HG03521 (cell line): ENCODE results near the gene PCDH8.

Source experiments
- ATAC-seq: cut with Tn5 transposase; IDR thresholded peaks from one replicate; pipeline ENCODE4 v1.9.1; 2021; ENCODE audit warnings: mild to moderate bottlenecking, moderate library complexity; ENCODE audit not compliant: unreplicated experiment

PCDH8 gene, protein sequence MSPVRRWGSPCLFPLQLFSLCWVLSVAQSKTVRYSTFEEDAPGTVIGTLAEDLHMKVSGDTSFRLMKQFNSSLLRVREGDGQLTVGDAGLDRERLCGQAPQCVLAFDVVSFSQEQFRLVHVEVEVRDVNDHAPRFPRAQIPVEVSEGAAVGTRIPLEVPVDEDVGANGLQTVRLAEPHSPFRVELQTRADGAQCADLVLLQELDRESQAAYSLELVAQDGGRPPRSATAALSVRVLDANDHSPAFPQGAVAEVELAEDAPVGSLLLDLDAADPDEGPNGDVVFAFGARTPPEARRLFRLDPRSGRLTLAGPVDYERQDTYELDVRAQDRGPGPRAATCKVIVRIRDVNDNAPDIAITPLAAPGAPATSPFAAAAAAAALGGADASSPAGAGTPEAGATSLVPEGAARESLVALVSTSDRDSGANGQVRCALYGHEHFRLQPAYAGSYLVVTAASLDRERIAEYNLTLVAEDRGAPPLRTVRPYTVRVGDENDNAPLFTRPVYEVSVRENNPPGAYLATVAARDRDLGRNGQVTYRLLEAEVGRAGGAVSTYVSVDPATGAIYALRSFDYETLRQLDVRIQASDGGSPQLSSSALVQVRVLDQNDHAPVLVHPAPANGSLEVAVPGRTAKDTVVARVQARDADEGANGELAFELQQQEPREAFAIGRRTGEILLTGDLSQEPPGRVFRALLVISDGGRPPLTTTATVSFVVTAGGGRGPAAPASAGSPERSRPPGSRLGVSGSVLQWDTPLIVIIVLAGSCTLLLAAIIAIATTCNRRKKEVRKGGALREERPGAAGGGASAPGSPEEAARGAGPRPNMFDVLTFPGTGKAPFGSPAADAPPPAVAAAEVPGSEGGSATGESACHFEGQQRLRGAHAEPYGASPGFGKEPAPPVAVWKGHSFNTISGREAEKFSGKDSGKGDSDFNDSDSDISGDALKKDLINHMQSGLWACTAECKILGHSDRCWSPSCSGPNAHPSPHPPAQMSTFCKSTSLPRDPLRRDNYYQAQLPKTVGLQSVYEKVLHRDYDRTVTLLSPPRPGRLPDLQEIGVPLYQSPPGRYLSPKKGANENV

DNA sequence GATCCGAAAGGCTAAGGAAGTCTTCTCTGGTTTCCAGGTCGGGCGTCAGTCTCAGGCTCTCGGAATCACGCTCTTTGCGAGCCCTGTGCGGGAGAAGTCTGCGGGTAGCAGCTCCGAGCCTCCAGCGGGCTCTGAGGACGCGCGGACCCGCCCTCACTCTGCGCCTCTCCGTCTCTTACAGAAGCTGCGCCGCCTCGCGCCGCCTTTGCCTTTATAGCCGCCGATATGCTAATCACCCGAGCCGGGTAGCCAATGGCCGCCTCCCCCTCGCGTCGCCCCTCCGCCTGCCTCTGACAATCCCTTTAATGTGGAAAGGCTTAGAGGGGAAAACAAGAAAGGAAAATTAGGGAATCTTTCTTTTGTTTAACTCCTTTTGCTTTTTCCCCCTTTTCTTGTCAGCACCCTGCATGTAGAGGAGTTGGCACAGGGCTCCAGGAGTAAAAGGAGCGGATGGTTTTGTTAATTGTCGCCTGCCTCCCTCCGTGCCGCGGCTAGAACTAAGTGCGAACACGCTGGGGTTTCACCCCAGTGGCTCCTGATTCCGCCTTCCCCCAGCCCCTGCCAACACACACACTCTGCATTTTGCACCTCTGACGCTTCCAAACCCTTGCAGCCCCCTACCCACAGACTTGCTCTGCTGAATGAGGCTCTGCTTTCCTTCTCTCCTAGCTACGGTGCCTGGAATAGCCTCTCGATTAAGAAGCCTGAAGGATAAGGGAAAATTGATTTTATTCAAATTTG lies at the start of gene PCDH8:
Gene PCDH8, minus strand, starts transcription at position 186 of the 741 bp plus-strand sequence. CDS start 204 bp downstream, outside the sequence.
- no peak for ATAC-seq

DNA sequence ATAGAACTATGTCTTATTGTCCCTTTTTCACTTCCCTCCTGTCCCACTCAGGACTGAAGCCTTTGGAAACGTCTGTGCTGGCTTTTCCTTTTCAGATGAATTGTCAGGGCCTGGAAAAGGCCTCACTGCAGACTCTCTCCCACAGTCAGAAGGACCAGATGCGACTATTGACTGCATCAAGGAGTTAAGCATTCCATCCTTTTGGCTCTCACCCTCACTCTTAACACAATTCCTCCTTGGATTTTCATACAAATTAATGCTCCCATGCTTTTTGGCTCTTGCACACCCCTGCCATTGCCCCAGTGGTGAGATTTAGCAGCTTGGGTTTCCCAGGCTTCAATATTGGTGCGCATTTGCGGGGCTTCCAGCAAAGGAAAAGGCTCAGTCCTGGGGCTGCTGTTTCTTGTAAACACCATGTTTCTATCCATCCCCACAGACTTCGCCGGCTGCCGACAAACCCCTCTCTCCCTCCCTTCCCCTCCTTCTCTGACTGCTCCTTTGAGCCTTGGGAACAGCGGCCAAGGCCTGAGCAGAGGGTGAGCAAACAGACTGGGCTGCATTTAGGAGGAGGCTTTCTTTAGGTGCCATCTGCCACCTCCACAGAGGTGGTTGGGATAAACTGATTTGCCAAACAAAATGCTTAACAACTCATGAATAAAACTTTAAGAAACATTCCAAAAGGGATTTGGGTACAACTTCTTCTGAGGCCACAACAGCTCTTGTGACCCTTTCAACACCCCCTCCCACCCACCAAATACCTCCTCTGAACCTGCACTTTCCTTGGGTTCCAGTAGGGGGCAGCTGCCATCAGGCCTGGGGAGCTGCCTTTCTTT lies 48.6 kb upstream of the PCDH8 start:
- ATAC-seq, result no peak

DNA sequence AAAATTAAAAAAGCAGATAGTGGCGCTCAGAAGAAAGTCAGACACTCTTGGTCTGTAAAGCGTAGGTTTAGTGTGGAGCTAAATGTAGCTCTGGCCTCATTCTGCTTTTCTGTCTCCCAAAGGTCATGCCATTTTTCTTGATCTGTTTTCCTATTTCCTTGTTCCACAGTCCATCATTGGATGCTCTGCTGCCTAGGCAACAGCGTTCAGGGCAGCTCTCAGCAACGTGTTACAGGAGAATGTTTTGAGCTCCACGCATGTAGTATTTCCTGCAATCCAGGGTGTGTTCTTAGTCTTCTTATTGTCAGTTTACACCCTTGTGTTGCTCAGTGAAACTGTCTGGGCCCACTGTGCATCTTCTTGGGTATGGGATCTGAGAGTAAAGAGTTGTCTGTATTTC lies 46.0 kb upstream of the PCDH8 start:
- no peak for ATAC-seq

DNA sequence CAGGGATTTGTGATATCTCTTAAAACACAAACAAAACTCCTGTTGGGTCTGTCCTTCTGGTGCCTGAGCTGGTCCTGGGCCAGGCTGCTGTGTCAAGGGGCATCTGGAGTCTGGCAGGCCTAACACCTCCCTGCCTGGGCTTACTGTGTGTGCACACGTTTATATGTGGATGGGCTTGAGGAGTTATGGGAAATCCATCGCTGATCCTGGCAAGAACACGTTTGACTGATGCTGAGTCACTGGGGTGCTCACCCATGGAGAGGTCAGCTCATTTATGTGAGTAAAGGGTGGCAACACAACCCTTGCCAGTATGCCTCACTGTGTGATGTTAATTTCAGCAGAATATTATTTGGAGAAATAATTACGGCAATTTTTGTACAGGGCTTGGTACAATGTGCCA lies 44.5 kb upstream of the PCDH8 start:
- no peak for ATAC-seq

DNA sequence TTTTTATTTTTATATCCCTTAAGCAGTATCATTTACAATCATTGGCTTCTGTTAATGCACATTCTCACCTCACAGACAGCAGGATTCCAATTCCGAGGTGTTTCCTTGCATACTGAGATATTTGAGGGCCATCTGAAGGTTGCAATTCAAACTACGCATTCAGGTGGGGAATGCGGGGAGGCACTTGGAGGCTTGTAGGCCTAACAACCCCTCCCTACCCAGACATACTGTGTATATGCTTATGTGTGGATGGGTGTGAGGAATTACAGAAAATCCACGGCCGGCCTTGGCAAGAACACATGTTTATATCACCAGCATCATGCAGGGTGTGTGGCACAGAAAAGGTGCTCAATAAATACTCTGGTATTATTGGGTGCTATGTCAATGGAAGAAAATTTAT lies 43.3 kb upstream of the PCDH8 start:
- no peak for ATAC-seq

DNA sequence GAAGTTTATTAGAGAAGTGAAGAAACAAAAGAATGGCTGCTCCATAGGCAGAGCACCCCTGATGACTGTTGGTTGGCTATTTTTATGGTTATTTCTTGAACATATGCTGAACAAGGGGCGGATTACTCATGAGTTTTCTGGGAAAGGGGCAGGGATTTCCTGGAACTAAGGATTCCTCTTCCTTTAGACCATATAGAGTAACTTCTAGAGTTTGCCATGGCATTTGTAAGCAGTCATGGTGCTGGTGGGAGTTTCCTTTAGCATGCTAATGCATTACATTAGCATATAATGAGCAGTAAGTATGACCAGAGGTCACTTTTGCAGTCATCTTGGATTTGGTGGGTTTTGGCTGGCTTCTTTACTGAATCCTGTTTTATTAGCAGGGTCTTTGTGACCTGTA lies 38.7 kb upstream of the PCDH8 start:
- no peak for ATAC-seq

DNA sequence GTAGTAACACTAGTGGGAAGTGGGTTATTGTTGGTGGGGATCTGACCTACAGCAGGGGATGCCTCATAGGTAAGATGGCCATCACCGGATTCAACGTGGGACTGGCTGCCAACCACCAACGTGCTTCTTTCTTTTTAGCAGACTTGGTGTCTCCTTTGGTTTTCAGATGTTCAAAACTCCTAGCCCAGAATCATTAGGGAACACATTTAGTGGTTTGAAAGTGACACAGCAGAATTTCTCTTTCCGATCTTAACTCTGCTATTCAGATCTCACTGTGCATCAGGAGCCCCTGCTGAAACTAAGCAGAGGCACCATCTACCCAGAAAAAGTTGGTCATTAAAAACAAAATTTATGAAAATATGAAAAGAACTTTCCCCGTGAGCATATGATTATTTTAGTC lies 36.7 kb upstream of the PCDH8 start:
- ATAC-seq, result no peak

DNA sequence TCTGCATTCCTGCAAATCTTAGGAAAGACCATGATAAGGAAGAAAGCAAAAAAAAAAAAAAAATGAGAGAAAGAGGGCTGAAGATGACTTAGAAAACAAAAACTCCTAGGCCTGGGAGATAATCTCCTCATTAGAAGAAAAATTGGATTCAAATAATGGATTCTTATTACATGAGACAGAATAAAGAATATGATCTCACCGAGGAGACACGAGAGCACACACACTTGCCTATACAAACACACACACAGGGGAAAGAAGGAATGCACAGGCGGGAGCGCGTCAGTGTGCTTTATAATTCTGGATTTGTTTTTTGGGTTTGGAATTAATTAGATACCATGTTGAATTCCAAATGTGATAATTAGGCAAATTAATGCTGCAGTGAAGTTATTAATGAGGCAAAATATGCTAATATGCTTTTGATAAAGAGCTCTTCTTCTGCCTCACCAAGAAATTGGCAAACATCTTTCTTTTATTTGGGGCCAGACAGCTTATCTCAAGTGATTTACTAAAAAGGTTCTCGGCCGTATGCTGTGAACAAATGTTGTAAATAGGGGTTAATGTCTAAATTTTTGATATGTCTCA lies 36.1 kb upstream of the PCDH8 start:
- ATAC-seq, result no peak

DNA sequence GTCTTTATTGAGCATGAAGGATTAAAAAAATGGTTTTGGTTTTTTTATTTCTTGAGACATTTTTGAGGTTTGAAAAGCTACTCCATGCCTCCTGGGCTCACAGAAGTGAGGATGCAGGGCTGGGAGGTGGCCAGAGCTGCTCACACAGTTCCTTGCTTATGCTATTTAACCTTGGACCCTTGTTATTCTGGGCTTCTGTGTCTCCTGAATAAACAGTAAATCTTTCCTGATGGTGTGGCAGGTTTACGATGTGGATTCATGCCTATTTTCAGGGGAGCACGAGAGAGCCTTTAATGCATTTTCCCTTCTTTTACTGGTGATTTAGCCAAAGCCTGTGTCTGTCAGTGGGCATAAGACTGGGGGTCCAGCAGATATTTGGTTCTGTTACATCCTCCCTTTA lies 34.3 kb upstream of the PCDH8 start:
- no peak for ATAC-seq

DNA sequence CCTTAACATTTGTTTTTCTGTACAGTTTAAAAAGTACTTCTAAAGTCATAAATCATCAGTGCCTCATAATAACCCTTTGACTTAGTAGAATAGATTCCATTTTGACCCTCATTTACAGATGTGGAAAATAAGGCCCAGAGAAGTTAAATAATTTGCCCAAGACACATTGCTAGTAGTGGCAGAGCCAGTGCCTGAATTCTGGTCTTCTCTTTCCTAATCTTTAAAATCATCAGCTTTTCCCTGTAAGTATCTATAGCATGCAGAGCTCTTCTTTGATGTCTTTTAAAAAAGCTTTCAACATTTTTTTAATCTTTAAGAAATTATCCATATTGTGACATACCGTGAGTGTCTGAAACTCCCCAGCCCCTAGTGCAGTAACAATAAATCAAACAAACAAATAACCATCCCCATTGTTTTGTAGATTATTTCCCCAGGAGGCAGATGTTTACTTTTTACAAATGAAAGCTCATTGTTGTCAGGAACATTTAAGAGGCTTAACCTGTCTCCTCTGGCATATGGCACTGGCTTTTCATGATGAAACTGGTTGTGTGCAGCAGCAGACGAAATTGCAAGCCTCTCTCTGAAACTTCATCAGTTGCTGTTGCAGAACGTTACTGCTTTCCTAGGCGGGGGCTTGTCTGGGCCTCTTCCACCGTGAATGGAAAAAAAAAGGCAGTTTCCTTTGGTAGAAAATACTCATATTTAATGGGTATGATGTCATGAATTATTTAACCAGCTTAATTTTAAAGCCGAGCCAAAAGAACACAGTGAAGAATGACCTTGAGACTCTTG lies 31.7 kb upstream of the PCDH8 start:
- no peak for ATAC-seq

DNA sequence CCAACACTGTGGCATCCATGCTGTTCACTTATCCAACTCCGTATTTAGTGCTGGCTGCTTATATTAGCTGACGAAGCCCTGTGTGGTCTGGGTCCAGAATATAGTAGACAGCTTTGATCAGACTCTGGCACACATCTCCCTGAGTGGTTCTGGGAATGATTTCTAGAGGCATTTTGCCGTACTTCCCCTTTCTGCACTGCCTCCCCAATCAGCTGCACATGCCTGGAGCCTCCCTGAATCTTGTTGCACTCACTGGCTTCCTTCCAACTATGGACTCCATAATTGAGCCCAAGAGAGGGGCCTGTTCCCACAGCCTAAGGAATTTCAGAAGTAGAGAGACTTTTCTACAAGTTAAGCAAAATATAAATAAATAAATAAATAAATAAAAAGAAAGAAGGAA lies 30.4 kb upstream of the PCDH8 start:
- ATAC-seq, result no peak

DNA sequence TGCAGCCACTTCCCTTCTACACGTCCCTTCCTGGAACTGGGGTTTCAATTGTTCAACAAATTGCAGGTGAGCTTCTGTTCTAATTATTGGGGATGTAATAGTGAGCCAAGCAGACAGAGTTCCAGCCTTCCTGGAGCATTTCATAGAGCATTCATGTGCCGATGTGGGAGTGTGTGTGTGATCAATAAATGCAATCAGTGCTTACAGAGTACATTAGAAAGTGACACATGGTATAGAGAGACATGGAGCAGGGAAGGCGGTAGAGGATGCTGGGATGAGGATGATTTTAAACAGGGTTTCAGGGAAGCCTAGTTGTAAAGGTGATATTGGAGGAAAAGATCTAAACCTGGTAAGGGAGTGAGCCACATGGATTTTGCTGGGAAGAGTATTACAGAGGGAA lies 21.7 kb upstream of the PCDH8 start:
- ATAC-seq, result no peak

DNA sequence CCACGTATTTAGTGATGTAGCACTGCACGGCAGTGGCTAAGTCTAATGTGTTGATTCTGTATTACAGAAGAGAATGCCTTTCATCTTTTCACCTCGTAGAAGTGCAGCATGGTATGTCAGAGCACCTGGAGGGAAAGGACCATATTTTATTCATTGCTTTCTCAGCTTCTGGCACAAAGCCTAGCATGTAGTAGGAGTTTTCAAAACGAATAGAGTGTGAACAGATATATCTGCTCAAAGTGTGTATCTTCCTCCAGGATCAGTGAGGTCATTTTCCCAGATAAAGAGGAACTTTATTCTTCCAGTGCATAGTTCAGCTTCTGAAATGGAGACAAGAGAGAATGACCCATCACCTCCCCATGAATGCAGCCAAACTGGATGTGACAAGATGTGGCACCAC lies 21.2 kb upstream of the PCDH8 start:
- no peak for ATAC-seq

DNA sequence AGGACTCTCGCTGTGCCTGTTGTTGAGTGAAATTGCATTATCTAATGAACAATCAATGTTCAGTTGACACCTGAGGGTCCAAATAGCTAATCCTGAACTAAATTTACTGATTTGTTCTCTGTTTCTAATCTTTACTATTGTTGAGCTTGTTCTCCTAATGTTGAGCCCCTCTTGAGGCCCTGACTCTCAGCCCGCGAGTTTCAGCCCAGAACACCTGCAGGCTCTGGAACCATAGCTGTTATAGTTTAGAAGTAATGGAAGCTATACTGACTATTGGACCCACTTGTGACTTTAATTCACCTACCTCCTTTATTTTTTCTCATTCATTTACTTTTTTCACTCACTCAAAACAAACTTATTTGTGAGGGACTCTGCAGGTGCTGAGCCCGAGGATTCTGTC lies 20.6 kb upstream of the PCDH8 start:
- no peak for ATAC-seq

DNA sequence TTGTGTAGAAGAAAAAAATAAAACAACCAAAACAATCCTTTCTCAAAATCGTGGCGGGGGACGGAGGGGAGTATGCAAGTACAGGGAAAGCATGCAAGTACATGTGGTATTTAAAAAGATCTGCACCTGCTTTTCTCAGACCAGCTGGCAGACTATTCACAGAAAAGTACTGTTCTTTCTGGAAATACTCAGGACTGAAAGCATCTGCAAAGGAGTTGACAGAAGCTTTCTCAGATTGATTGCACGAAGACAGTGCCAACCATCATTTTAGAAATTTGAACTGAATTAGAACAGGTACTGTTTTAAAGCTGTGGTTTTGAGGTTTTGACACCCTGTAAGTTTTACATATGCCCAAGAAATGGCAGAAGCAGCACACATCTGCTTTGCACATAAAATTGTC lies 19.8 kb upstream of the PCDH8 start:
- no peak for ATAC-seq

DNA sequence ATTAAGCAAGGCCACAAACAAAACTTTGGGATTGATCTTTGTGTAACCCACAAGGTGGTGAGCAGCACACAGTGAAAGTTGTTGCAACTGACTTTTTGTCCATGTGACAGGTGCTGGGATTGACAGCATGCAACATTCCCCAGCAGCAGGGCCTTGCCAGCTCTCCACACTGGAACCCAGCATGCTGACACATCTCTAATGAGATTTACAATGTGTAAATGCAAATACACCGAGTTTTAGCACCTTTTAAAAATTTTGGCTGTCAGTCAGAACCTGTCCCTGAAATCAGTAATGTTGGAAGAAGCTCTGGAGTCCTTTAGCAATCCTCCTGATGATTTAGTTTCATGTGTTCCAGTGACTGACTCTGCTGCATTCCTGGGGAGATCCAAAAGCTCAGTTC lies 16.5 kb upstream of the PCDH8 start:
- no peak for ATAC-seq

DNA sequence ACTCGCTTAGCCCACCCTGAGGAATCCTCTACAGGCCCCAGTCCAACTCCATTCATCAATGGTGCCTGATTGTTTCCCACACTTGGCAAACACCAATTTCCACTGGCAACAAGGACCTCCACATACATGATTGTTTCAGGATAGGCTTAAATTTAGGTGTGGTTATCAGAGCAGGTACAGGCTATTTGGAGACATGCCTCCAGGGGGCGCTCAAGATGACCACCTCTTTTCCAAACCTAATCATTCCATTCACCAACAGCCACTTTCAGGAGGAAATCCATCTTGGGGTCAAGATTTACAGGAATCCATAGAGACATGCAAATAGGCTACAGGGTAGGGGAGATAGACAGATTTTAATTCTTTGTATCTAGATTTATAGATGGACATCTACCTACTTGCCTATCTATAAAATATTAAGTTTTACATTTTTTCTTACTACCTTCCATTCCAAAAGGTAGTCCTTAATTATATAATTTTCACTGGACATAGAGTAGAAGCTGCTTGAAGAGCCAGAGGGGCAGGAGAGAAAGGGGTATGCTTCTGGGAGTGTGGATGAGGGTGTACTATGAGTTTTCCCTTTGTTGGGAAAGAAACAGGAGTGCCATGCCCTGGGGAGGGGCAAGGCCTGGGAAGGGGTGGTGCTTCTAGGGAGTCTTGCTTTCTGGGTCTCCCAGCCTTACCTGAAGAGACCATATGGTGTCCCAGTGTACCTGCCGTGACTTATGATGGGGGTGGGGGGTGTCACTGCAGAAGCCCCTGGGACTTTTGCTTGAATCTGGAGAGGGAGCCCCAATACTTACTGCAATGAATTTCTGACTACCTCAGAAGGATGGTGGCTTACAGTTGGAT lies 14.1 kb upstream of the PCDH8 start:
- no peak for ATAC-seq

DNA sequence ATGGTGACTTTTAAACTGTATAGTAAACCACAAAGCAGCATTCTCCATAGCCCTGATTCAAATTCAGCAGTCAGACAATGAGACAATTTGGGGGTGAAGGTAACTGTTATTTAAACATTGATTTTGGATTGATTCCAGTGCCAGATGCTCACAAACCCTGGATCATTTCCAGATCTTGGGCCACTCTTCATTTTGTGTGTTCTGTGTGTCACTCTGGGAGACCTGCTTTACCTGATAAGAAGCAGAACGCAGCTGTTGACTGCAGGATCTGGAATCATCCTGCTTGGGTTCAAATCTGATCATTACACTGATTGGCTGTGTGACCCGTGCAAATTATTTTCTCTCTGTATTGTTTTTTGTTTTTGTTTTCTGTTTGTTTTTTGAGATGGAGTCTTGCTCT lies 4.0 kb upstream of the PCDH8 start:
- no peak for ATAC-seq
